WTC11 (cell line): ENCODE data around the gene PPP4C. TPM values are rescaled to one million over a fixed set of nuclear protein-coding genes. Genes with fewer than 3 reads are reported as not detected.
A peak's percentile ranks its signal among the peaks of the same experiment; 100 is the strongest.

Source experiments
- ATAC-seq: fragments of 200-7000 bp; cut with Tn5 transposase; 2 replicates; pipeline ENCODE4 v1.10.0; 2021; ENCODE audit warnings: mild to moderate bottlenecking, moderate library complexity
- CTCF ChIA-PET: fragments of 300-600 bp; sonication (Branson Sonifier 250); formaldehyde crosslinking; loops from one replicate; lab custom pipeline; 2021; ENCODE audit warnings: antibody characterized with exemption; lab: Charles Lee
- POLR2A ChIA-PET: fragments of 350-600 bp; sonication (Branson Sonifier 250); formaldehyde crosslinking; loops from one replicate; lab custom pipeline; 2021; ENCODE audit warnings: antibody characterized with exemption; lab: Charles Lee
- DNase-seq: peaks from one replicate; pipeline ENCODE4 v3.0.0; 2021; ENCODE audit warnings: low spot score
- H3K27ac Mint-ChIP-seq: 2 replicates; pipeline ENCODE4 v1.8.0; 2021; ENCODE audit warnings: mixed read lengths
- H3K27me3 Mint-ChIP-seq: 2 replicates; pipeline ENCODE4 v1.8.0; 2021; ENCODE audit warnings: low read depth, mild to moderate bottlenecking, moderate library complexity, mixed read lengths
- H3K36me3 Mint-ChIP-seq: 2 replicates; pipeline ENCODE4 v1.8.0; 2021; ENCODE audit warnings: mixed read lengths
- H3K4me1 Mint-ChIP-seq: 2 replicates; pipeline ENCODE4 v1.8.0; 2022; ENCODE audit warnings: mixed read lengths
- H3K4me3 Mint-ChIP-seq: 2 replicates; pipeline ENCODE4 v1.8.0; 2021; ENCODE audit warnings: mild to moderate bottlenecking, moderate library complexity, mixed read lengths
- H3K9me3 Mint-ChIP-seq: 2 replicates; pipeline ENCODE4 v1.8.0; 2021; ENCODE audit warnings: mixed read lengths
- ARID4B ChIP-seq: sonication (generic); formaldehyde crosslinking; IDR thresholded peaks from 2 replicates; pipeline ENCODE4 v1.8.0; 2023; ENCODE audit warnings: missing genetic modification reagents, mild to moderate bottlenecking, borderline replicate concordance
- ATF1 ChIP-seq: sonication (generic); formaldehyde crosslinking; IDR thresholded peaks from 2 replicates; pipeline ENCODE4 v1.8.1; 2023; ENCODE audit warnings: mild to moderate bottlenecking, moderate library complexity, missing genetic modification reagents
- ATF6 ChIP-seq: sonication (generic); formaldehyde crosslinking; IDR thresholded peaks from 2 replicates; pipeline ENCODE4 v1.8.1; 2023; ENCODE audit warnings: mild to moderate bottlenecking, missing genetic modification reagents
- CREB1 ChIP-seq: sonication (generic); formaldehyde crosslinking; IDR thresholded peaks from 2 replicates; pipeline ENCODE4 v1.8.0; 2023; ENCODE audit warnings: mild to moderate bottlenecking, missing genetic modification reagents
- E2F5 ChIP-seq: sonication (generic); formaldehyde crosslinking; IDR thresholded peaks from 2 replicates; pipeline ENCODE4 v1.8.1; 2022; ENCODE audit warnings: mild to moderate bottlenecking, moderate library complexity, missing genetic modification reagents
- FOXK1 ChIP-seq: sonication (generic); formaldehyde crosslinking; IDR thresholded peaks from 2 replicates; pipeline ENCODE4 v1.8.0; 2022; ENCODE audit warnings: mild to moderate bottlenecking, moderate library complexity, missing genetic modification reagents
- FOXP1 ChIP-seq: sonication (generic); formaldehyde crosslinking; IDR thresholded peaks from 2 replicates; pipeline ENCODE4 v1.8.0; 2022; ENCODE audit warnings: missing genetic modification reagents, mild to moderate bottlenecking, moderate library complexity, borderline replicate concordance
- GRHL2 ChIP-seq: fragments of 250-450 bp; sonication (Bioruptor Pico); IDR thresholded peaks from 2 replicates; pipeline ENCODE4 v1.8.0; 2022; ENCODE audit warnings: mild to moderate bottlenecking, moderate library complexity; ENCODE audit not compliant: insufficient replicate concordance, severe bottlenecking
- GTF2I ChIP-seq: fragments of 250-450 bp; sonication (Bioruptor Pico); conservative IDR thresholded peaks from 2 replicates; pipeline ENCODE4 v1.4.0; 2021; ENCODE audit warnings: mild to moderate bottlenecking
- IRF2 ChIP-seq: sonication (generic); formaldehyde crosslinking; IDR thresholded peaks from 2 replicates; pipeline ENCODE4 v1.8.0; 2022; ENCODE audit warnings: low read depth, missing genetic modification reagents, borderline replicate concordance
- NR2C2 ChIP-seq: sonication (generic); formaldehyde crosslinking; IDR thresholded peaks from 2 replicates; pipeline ENCODE4 v1.8.0; 2022; ENCODE audit warnings: mild to moderate bottlenecking, missing genetic modification reagents
- RELA ChIP-seq: sonication (generic); formaldehyde crosslinking; IDR thresholded peaks from 2 replicates; pipeline ENCODE4 v1.8.1; 2022; ENCODE audit warnings: missing genetic modification reagents, mild to moderate bottlenecking, borderline replicate concordance
- RORB ChIP-seq: fragments of 250-450 bp; sonication (Bioruptor Pico); IDR thresholded peaks from 2 replicates; pipeline ENCODE4 v1.9.0; 2021; ENCODE audit warnings: mild to moderate bottlenecking
- SMAD3 ChIP-seq: sonication (generic); formaldehyde crosslinking; IDR thresholded peaks from 2 replicates; pipeline ENCODE4 v1.8.0; 2022; ENCODE audit warnings: missing genetic modification reagents, mild to moderate bottlenecking, borderline replicate concordance
- SMAD4 ChIP-seq: sonication (generic); formaldehyde crosslinking; IDR thresholded peaks from 2 replicates; pipeline ENCODE4 v1.8.0; 2022; ENCODE audit warnings: mild to moderate bottlenecking, missing genetic modification reagents
- TEAD1 ChIP-seq: sonication (generic); formaldehyde crosslinking; IDR thresholded peaks from 2 replicates; pipeline ENCODE4 v1.8.0; 2022; ENCODE audit warnings: mild to moderate bottlenecking, missing genetic modification reagents
- TP53 ChIP-seq: sonication (generic); formaldehyde crosslinking; IDR thresholded peaks from 2 replicates; pipeline ENCODE4 v1.8.1; 2023; ENCODE audit warnings: mild to moderate bottlenecking, missing genetic modification reagents
- ZNF232 ChIP-seq: sonication (generic); formaldehyde crosslinking; IDR thresholded peaks from 2 replicates; pipeline ENCODE4 v1.8.0; 2022; ENCODE audit warnings: mild to moderate bottlenecking, missing genetic modification reagents
- ZNF423 ChIP-seq: fragments of 250-450 bp; sonication (Bioruptor Pico); IDR thresholded peaks from 2 replicates; pipeline ENCODE4 v2.1.2; 2022; ENCODE audit warnings: mild to moderate bottlenecking, moderate library complexity
- ZNF671 ChIP-seq: fragments of 250-450 bp; sonication (Bioruptor Pico); IDR thresholded peaks from 2 replicates; pipeline ENCODE4 v1.8.0; 2021; ENCODE audit warnings: mild to moderate bottlenecking
- total RNA-seq: library from RNA; stranded (reverse); gene quantifications from 3 replicates; pipeline ENCODE4 v1.2.3, GENCODE V29; 2021
- TF ChIP-seq, protein P1 (sequence below): sonication (generic); formaldehyde crosslinking; IDR thresholded peaks from 2 replicates; pipeline ENCODE4 v1.8.1; 2023; ENCODE audit warnings: mild to moderate bottlenecking, missing genetic modification reagents, borderline replicate concordance
- TF ChIP-seq, protein P2 (sequence below): sonication (generic); formaldehyde crosslinking; IDR thresholded peaks from 2 replicates; pipeline ENCODE4 v1.8.0; 2022; ENCODE audit warnings: mild to moderate bottlenecking, missing genetic modification reagents

Gene PPP4C
- total RNA-seq, 1 experiment from 2014 or later, result 164 TPM

DNA sequence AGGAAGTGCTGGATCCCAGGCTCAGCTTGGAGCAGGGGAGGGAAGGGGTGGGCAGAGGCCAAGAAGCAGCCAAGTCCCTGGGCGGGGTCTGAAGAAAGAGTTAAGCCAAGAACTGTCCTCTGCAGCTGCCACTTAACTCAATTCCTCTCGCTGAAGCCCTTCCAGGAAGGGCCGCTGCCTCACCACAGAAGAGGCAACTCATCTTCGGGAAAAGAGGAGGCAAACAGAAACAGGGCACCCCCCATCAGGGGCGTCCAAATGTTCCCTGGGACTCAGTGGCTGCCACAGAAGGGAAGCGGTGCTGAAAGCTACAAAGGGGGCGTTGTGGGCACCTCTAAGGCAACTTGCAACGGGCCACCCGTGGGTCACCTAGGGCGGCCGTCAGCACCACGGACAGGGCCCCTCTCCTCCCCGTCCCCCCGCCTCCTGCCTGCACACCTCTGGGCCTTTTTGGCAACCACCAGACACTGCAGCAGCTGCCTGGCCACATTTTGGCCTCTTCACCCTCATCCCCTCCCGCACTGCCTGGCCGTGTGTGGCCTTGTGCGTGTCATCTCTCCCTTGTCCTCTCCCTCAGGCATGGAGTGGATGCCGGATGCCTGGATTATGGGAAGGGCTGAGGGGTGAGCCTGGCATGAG is 47.2 kb upstream of the PPP4C start:
- peaks cover 20% of the 10 kb centered on the region for H3K27me3 Mint-ChIP-seq
- DNase-seq (peak; percentile 75), ATAC-seq (peak; percentile 31)
- no peaks in the 10 kb centered on the region for H3K9me3 Mint-ChIP-seq
- no peak overlapping the region for H3K4me3 Mint-ChIP-seq
- ChIA-PET CTCF (interaction anchor here (0.6 to 1.6 kb wide), 12 partner anchors 11 to 401 kb away, joined by 3 to 6 read pairs (median 3); partner anchors contain the start of genes DCTPP1 and SEZ6L2), POLR2A (interaction anchor here (0.9 kb wide), 1 partner anchor 45 kb away, joined by 3 read pairs; no protein-coding TSS in a partner anchor)
- H3K4me1 Mint-ChIP-seq, result peaks cover 35% of the 10 kb centered on the region
- no peak overlapping the region for H3K27ac Mint-ChIP-seq
- no peaks in the 10 kb centered on the region for H3K36me3 Mint-ChIP-seq
- TF ChIP-seq RELA (CRISPR knock-in tag) (peak; percentile 25; the same call in 1 of the 2 replicates), TEAD1 (CRISPR knock-in tag) (peak; percentile 78), NR2C2 (CRISPR knock-in tag) (0 out of 2 replicates have a peak, but pooled peaks have one; percentile 47), SMAD4 (CRISPR knock-in tag) (0 out of 2 replicates have a peak, but pooled peaks have one; percentile 28), IRF2 (no peak), RORB (CRISPR knock-in tag) (no peak), CREB1 (CRISPR knock-in tag) (peak; percentile 70; the same call in 1 of the 2 replicates), ATF1 (no peak), ATF6 (CRISPR knock-in tag) (no peak), FOXK1 (CRISPR knock-in tag) (0 out of 2 replicates have a peak, but pooled peaks have one; percentile 60), ARID4B (CRISPR knock-in tag) (peak; percentile 90; the same call in 1 of the 2 replicates), GTF2I (CRISPR knock-in tag) (no peak), SMAD3 (CRISPR knock-in tag) (peak; percentile 45; the same call in 1 of the 2 replicates), FOXP1 (peak; percentile 85; the same call in 1 of the 2 replicates), TP53 (CRISPR knock-in tag) (no peak), ZNF671 (no peak), ZNF423 (CRISPR knock-in tag) (0 out of 2 replicates have a peak, but pooled peaks have one; percentile 25), GRHL2 (no peak), E2F5 (no peak), ZNF232 (no peak)
- TF ChIP-seq, protein P1, sequence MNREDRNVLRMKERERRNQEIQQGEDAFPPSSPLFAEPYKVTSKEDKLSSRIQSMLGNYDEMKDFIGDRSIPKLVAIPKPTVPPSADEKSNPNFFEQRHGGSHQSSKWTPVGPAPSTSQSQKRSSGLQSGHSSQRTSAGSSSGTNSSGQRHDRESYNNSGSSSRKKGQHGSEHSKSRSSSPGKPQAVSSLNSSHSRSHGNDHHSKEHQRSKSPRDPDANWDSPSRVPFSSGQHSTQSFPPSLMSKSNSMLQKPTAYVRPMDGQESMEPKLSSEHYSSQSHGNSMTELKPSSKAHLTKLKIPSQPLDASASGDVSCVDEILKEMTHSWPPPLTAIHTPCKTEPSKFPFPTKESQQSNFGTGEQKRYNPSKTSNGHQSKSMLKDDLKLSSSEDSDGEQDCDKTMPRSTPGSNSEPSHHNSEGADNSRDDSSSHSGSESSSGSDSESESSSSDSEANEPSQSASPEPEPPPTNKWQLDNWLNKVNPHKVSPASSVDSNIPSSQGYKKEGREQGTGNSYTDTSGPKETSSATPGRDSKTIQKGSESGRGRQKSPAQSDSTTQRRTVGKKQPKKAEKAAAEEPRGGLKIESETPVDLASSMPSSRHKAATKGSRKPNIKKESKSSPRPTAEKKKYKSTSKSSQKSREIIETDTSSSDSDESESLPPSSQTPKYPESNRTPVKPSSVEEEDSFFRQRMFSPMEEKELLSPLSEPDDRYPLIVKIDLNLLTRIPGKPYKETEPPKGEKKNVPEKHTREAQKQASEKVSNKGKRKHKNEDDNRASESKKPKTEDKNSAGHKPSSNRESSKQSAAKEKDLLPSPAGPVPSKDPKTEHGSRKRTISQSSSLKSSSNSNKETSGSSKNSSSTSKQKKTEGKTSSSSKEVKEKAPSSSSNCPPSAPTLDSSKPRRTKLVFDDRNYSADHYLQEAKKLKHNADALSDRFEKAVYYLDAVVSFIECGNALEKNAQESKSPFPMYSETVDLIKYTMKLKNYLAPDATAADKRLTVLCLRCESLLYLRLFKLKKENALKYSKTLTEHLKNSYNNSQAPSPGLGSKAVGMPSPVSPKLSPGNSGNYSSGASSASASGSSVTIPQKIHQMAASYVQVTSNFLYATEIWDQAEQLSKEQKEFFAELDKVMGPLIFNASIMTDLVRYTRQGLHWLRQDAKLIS (CRISPR knock-in tag), result no peak
- TF ChIP-seq, protein P2, sequence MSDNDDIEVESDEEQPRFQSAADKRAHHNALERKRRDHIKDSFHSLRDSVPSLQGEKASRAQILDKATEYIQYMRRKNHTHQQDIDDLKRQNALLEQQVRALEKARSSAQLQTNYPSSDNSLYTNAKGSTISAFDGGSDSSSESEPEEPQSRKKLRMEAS, result peak; percentile 44; the same call in 1 of the 2 replicates
